Mucosa of stomach (tissue), 1 donor: ENCODE measurements around the gene STPG4.

Source experiments
- H3K27me3 ChIP-seq: one replicate; pipeline ENCODE4 v1.7.0; 2013; ENCODE audit warnings: mild to moderate bottlenecking, low read length; ENCODE audit not compliant: control insufficient read depth, insufficient read depth
- H3K36me3 ChIP-seq: one replicate; pipeline ENCODE4 v1.7.0; 2013; ENCODE audit warnings: low read length; ENCODE audit not compliant: control insufficient read depth, insufficient read depth
- H3K4me1 ChIP-seq: one replicate; pipeline ENCODE4 v1.7.0; 2013; ENCODE audit warnings: mild to moderate bottlenecking, low read length; ENCODE audit not compliant: control insufficient read depth, insufficient read depth
- H3K4me3 ChIP-seq: one replicate; pipeline ENCODE4 v1.7.0; 2013; ENCODE audit warnings: low read length
- H3K9ac ChIP-seq: one replicate; pipeline ENCODE4 v1.7.0; 2013; ENCODE audit warnings: mild to moderate bottlenecking, low read length, moderate library complexity
- H3K9me3 ChIP-seq: one replicate; pipeline ENCODE4 v1.7.0; 2013; ENCODE audit warnings: mild to moderate bottlenecking, low read length, moderate library complexity; ENCODE audit not compliant: control insufficient read depth
- donor health status: Pancreatic carcinoma.

Gene STPG4

GRCh38 chr2:47083485-47083884 lies 71.6 kb downstream of the STPG4 start:
- H3K4me1 ChIP-seq, result peaks cover 62% of the 10 kb centered on the region
- H3K27me3 ChIP-seq, result no peaks in the 10 kb centered on the region
- H3K9me3 ChIP-seq, result no peaks in the 10 kb centered on the region
- H3K4me3 ChIP-seq, result no peak overlapping the region
- no peaks in the 10 kb centered on the region for H3K36me3 ChIP-seq
- H3K9ac ChIP-seq, result no peak overlapping the region

GRCh38 chr2:47083005-47083404 lies 72.1 kb downstream of the STPG4 start:
- H3K4me3 ChIP-seq, result no peak overlapping the region
- H3K27me3 ChIP-seq, result no peaks in the 10 kb centered on the region

GRCh38 chr2:47080888-47081301 lies 74.2 kb downstream of the STPG4 start:
- Histone ChIP-seq H3K4me3 (no peak overlapping the region), H3K36me3 (no peaks in the 10 kb centered on the region), H3K9ac (no peak overlapping the region), H3K27me3 (no peaks in the 10 kb centered on the region), H3K9me3 (no peaks in the 10 kb centered on the region), H3K4me1 (peaks cover 78% of the 10 kb centered on the region)

More at GRCh38 chr2:47083005-47083404, 72.1 kb downstream of the STPG4 start:
- no peaks in the 10 kb centered on the region for H3K36me3 ChIP-seq
- H3K9me3 ChIP-seq, result no peaks in the 10 kb centered on the region
- no peak overlapping the region for H3K9ac ChIP-seq
- peaks cover 62% of the 10 kb centered on the region for H3K4me1 ChIP-seq

- no peaks in the 10 kb centered on the region for H3K36me3 ChIP-seq
- peaks cover 73% of the 10 kb centered on the region for H3K4me1 ChIP-seq
- peak overlapping the region; percentile 19 for H3K9ac ChIP-seq
- H3K9me3 ChIP-seq, result no peaks in the 10 kb centered on the region
- no peak overlapping the region for H3K4me3 ChIP-seq
- no peaks in the 10 kb centered on the region for H3K27me3 ChIP-seq
Measured at GRCh38 chr2:47079515-47080412, 75.3 kb downstream of the STPG4 start.

GRCh38 chr2:47078541-47079482 lies 76.3 kb downstream of the STPG4 start:
- Histone ChIP-seq H3K27me3 (no peaks in the 10 kb centered on the region), H3K36me3 (peaks cover 3% of the 10 kb centered on the region), H3K9me3 (no peaks in the 10 kb centered on the region), H3K4me1 (peaks cover 72% of the 10 kb centered on the region), H3K4me3 (no peak overlapping the region), H3K9ac (no peak overlapping the region)

GRCh38 chr2:47077442-47078117 lies 77.5 kb downstream of the STPG4 start:
- no peak overlapping the region for H3K4me3 ChIP-seq
- H3K9ac ChIP-seq, result no peak overlapping the region
- H3K4me1 ChIP-seq, result peaks cover 77% of the 10 kb centered on the region
- H3K27me3 ChIP-seq, result no peaks in the 10 kb centered on the region
- peaks cover 15% of the 10 kb centered on the region for H3K36me3 ChIP-seq
- no peaks in the 10 kb centered on the region for H3K9me3 ChIP-seq

GRCh38 chr2:47076586-47077441 lies 78.3 kb downstream of the STPG4 start:
- no peak overlapping the region for H3K4me3 ChIP-seq
- peaks cover 83% of the 10 kb centered on the region for H3K4me1 ChIP-seq
- H3K27me3 ChIP-seq, result no peaks in the 10 kb centered on the region
- no peak overlapping the region for H3K9ac ChIP-seq
- H3K36me3 ChIP-seq, result peaks cover 16% of the 10 kb centered on the region
- H3K9me3 ChIP-seq, result no peaks in the 10 kb centered on the region

GRCh38 chr2:47076126-47076506 lies 79.0 kb downstream of the STPG4 start:
- peaks cover 90% of the 10 kb centered on the region for H3K4me1 ChIP-seq
- no peak overlapping the region for H3K9ac ChIP-seq
- peaks cover 16% of the 10 kb centered on the region for H3K36me3 ChIP-seq

GRCh38 chr2:47075361-47076125 lies 79.6 kb downstream of the STPG4 start:
- peaks cover 90% of the 10 kb centered on the region for H3K4me1 ChIP-seq
- H3K9ac ChIP-seq, result peak overlapping the region; percentile 40
- peaks cover 16% of the 10 kb centered on the region for H3K36me3 ChIP-seq

More at GRCh38 chr2:47076126-47076506, 79.0 kb downstream of the STPG4 start:
- Histone ChIP-seq H3K4me3 (no peak overlapping the region), H3K9me3 (no peaks in the 10 kb centered on the region), H3K27me3 (no peaks in the 10 kb centered on the region)

GRCh38 chr2:47074691-47075090 lies 80.4 kb downstream of the STPG4 start:
- Histone ChIP-seq H3K9me3 (no peaks in the 10 kb centered on the region), H3K27me3 (no peaks in the 10 kb centered on the region), H3K36me3 (peaks cover 16% of the 10 kb centered on the region), H3K4me1 (peaks cover 90% of the 10 kb centered on the region), H3K4me3 (no peak overlapping the region), H3K9ac (no peak overlapping the region)

More at GRCh38 chr2:47075361-47076125, 79.6 kb downstream of the STPG4 start:
- no peaks in the 10 kb centered on the region for H3K9me3 ChIP-seq
- H3K4me3 ChIP-seq, result no peak overlapping the region
- H3K27me3 ChIP-seq, result no peaks in the 10 kb centered on the region
